ENCODE measurements around the gene SERPINB6.
"Not testable (repeated sequence)": the region's sequence is repeated elsewhere in the genome, so short reads cannot be mapped to it uniquely, and the experiment has no call there.

Gene SERPINB6

DNA sequence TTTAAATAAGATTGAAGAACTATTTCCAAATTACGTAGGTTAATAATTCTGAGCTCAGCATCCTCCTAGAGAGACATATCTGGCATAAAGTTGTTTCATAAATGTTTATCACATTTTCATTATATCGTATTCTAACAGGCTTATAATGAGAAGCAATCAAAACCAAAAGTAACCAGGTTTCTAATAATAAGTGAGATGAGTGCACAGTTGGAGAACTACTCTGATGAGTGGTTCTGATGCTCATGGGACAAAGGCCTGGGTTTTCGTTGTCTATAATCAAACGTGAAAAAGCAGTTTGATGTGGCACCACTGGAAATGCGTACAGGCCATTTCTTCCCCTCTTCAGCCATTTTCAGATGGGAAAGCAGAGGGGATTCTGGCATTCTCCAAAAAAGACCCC is 4.7 kb upstream of the SERPINB6 start:
- no peak for DNase-seq

DNA sequence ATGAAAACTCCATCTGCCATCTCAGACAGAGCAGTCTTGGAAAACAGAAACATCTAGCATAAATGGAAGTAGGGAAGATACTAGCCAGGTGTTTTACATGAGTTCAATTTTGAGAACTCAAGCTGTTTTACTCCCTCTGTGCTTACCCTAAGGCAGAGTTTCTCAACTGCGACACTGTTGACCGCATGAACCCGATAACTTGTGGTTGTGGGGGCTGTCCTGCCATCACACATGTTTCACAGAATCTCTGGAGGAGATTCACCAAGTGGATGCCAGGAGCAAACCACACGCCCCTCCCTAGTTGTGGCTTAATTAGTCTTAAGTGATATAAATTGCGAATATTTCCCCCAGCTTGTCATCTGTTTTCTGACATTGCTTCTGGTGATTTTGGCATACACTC is 2.3 kb upstream of the SERPINB6 start:
- DNase-seq: no peak

DNA sequence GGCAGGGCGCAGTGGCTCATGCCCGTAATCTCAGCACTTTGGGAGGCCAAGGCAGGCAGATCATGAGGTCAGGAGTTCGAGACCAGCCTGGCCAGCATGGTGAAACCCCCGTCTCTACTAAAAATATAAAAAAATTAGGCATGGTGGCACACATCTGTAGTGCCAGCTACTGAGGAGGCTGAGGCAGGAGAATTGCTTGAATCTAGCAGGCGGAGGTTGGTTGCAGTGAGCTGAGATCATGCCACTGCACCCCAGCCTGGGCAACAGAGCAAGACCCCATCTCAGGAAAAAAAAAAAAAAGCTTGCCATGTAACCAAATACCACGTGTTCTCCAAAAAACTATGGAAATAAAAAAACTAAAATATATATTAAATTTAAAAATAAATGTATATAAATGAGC is 1.8 kb upstream of the SERPINB6 start:
- not testable (repeated sequence) for DNase-seq

DNA sequence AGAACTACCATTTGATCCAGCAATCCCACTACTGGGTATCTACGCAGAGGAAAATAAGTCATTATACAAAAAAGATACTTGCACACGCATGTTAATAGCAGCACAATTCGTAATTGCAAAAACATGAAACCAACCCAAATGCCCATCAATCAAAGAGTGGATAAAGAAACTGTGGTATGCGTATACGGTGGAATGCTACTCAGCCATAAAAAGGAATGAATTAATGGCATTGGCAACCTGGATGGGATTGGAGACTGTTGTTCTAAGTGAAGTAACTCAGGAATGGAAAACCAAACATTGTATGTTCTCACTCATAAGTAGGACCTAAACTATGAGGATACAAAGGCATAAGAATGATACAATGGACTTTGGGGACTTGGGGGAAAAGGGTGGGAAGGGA is 1.3 kb upstream of the SERPINB6 start:
- DNase-seq: not testable (repeated sequence)

DNA sequence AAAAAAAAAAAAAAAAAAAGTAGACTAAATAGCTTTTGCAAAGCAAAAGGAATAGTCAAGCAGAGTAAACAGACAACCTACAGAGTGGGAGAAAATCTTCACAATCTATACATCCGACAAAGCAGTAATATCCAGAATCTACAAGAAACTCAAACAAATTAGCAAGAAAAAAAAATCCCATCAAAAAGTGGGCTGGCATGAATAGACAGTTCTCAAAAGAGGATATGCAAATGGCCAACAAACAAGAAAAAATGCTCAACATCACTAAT is 786 bp upstream of the SERPINB6 start:
- not testable (repeated sequence) for DNase-seq

DNA sequence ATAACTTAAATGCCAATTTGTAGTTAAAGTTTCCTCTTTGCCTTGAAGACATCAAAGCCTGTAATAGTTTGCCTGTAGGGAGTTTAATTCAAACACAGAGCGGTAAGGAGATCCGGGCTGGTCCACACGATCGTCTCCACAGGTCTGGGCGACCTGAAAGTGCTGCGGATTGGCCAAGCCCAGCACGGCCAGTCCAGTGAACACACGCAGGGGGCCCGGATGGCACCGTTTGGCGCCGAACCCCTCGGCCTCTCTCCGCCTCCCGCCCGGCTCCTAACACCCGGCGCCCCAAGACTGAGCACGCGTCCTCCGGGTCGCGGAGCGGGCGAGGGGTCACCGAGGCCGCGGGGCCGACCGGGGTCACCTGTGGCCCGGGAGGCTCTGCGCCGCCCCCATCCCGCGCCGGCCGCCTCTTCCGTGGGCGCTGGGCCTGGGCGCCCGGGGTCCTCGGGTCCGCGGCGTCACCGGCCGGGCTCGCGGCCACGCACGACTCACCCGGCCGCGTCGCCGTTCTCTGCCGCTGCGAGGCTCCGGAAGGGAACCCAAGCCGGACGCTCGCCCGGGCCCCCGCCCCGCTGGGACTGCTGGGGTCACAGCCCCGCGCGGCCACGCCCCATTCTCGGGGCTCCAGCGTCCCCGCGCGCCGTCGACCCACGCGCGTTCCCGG is 481 bp downstream of the SERPINB6 start:
- no peak for DNase-seq

DNA sequence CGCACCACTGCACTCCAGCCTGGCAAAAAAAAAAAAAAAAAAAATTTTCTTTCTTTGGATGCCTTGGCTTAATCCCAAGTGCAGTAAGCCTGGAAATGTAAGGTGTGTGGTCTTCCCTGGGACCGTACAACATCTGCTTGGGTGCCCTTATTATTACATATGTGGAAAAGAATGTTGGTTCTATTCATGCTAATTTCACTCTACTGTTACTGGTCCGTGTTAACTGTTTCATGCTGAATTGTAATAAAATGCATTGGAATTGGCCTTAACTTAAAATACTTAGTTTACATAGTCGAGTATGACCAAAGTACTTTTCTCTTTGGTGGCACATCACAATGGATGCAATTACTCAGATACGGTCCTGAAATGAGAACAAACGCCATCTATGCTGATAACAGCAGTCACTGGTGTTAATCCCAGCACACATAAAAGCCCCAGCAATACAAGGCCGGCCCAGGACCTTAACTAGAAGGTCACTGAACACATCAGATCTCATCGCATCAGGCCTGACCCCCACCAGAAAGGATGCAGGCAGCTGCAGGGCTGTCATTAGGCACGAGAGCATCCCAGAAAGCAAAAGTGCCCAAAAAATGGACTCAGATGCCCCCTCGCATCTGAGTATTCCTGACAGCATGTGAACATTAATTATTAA is 1.2 kb downstream of the SERPINB6 start:
- DNase-seq: no peak

DNA sequence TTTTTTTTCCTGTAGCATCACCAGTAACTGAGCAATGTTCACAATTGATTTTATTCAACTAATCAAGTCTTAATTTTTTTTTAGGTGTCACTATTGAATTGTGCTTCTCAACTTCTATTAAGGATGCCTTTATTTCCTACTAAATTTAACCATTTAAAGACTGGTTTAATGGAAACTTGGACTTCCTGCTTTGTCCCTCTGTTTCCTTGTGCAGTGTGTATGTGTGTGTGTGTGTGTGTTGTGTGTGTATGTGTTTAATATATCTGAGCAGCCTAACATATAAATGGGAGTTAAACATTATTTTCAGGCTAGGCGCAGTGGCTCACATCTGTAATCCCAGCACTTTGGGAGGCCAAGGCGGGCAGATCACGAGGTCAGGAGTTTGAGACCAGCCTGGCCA is 1.8 kb downstream of the SERPINB6 start:
- DNase-seq: no peak

DNA sequence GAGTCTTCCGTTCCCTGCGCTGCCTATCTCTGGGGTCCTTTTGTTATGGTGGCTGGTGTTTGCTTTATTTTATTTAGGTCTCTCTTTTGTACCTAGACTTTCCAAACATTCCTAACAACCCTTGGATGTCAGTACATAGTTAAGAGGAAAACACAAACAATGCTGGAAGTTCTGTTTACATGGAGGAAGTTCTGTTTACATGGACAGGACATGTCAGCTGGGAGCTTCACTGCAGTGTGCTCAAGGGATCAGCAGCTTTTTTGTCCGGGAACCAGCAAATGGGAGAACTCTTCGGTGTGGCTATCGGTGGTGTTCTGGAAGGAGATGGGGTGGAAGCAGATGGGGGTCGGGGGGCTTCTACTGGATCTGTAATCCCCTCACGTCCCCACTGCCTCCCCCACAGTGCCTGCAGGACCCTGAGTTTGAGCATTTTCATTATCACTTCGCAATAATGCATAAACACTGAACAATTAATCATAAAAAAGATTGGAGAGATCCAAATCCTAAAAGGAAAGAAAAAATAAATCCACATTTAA is 2.7 kb downstream of the SERPINB6 start:
- DNase-seq: no peak

DNA sequence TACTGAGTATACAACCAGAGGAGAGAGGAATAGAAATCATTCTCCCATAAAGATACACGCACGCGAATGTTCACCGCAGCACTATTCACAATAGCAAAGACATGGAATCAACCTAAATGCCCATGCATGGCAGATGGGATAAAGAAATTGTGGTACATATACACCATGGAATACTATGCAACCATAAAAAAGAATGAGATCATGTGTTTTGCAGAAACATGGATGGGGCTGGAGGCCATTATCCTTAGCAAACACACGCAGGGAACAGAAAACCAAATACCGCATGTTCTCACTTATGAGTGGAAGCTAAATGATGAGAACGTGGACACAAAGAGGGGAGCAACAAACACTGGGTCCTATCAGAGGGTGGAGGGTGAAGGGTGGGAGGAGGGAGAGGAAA is 3.4 kb downstream of the SERPINB6 start:
- no peak for DNase-seq

DNA sequence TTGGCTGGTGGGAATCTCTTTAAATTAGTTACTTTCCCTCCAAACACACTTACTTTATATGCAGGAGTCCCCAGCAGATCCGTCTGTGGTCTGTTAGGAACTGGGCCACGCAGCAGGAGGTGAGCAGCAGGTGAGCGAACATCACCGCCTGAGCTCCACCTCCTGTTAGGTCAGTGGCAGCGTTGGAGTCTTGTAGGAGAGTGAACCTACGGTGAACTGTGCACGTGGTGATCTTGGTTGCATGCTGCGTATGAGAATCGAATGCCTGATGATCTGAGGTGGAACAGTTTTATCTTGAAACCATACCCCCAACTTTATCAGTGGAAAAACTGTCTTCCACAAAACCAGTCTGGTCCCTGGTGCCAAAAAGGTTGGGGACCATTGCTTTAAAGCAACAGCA is 5.0 kb downstream of the SERPINB6 start:
- no peak for DNase-seq

DNA sequence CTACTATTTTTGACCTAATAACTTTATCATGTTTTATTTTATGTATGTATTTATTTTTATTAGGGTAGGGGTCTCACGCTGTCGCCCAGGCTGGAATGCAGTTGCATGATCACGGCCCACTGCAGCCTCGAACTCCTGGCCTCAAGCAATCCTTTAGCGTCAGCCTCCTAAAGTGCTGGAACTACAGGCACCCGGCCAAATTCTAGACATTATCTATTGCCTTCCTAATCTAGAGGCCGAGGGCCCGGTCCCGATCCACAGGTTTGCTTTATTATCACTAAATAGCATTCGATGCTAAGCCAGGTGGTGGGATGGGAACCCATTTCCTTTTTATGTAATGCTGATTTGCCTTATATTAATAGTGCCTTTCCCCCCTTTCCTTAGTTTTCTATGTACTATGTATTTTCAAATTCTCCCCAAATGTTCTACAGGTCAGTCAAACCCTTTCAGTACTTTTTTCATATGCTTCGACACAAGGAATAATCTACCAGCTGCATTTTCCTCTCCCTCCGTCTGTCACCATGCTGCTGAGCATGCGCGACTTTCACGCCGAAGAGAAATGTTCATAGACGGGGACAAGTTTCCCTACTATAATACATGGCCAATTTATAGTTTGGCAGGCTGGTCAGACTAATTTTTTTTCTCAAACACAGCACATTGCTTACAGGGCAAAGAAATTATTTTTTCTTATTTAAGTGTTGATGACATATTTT is 6.4 kb downstream of the SERPINB6 start:
- no peak for DNase-seq

DNA sequence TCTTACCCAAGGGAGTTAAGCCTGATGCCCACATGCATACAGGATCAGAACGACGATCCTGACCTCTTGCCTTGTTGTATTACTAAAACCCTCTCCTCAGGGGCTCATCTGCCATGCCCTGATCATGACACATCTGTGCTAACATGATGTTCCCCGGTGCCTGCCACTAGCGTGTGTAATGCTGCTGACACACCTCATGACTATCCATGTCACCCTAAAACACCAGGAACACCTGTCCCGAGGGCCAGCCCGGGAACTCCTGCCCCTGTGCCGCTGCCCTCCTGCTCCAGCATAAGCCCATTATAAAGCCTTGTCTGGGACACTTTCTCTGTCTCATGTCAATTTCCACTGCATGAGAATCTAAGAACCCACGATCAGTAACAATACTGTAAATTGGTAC is 7.6 kb downstream of the SERPINB6 start:
- DNase-seq: no peak

DNA sequence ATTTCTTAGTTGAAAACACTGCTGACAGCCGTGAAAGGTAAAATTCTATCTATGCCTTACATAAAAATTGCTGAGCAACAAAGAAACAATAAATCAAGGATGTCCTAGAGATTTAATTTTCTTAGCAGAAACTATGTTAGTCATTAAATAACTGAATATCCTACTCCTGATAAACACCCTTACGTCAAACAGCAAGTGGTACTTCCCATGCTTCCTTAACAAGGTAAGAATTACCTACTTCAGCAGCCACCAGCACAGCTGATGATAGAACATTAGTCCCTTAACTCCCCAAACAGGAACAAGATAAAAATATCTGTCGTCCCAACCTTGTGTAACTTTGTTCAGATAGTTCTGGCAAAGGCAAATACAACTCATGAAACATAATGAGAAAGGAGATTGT is 8.7 kb downstream of the SERPINB6 start:
- no peak for DNase-seq

DNA sequence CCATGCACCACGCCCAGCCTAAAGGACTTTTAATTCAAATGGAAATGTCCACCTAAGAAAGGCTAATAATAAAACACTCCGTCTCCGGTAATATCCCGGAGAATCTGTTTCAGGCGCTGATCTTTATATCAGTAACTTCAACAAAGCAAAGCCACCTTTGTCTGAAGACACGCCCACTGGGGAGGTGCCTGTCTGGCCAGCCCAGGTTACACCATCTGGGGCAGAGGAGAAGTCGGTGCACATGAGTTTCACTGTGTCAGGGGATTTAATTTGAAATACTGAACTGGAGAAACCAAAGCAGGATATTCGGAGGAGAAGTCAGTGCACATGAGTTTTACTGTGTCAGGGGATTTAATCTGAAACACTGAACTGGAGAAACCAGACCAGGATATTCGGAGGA is 9.4 kb downstream of the SERPINB6 start:
- no peak for DNase-seq

DNA sequence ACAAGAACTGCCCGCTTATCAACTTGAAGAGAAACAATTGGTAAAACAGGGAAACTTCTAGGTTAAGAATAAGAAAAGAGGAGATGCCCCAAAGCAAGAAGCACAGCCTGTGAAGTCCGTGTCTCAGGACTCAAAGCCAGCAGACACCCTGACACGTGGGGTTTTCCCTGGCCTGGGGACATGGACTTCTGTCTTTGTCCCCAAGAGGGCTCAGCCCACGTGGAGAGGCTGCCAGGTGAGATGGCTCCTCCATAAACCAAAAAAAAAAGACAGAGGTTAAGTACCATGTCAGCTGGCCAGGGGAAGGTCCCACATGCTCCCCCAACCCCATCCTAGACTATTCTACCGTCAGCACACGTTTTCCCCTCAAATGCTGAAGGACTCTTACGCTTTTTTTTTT is 9.9 kb downstream of the SERPINB6 start:
- no peak for DNase-seq

DNA sequence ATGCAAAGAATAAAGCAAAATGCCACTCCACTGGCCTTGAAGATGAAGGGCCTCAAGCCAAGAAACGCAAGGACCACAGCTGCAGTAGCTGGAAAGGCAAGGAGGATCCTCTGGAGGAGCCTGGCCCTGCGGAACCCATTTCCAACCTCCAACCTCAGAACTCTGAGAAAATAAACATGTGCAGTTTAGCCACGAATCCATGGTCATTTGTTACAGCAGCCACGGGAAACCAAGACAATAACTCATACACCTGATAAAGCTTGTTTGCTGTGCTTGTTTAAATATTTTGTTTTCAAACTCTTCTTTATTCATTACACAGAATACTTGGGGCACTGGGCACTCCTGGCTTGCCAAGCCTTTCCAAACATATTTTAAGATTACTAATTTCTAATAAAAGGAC is 10.4 kb downstream of the SERPINB6 start:
- DNase-seq: no peak

DNA sequence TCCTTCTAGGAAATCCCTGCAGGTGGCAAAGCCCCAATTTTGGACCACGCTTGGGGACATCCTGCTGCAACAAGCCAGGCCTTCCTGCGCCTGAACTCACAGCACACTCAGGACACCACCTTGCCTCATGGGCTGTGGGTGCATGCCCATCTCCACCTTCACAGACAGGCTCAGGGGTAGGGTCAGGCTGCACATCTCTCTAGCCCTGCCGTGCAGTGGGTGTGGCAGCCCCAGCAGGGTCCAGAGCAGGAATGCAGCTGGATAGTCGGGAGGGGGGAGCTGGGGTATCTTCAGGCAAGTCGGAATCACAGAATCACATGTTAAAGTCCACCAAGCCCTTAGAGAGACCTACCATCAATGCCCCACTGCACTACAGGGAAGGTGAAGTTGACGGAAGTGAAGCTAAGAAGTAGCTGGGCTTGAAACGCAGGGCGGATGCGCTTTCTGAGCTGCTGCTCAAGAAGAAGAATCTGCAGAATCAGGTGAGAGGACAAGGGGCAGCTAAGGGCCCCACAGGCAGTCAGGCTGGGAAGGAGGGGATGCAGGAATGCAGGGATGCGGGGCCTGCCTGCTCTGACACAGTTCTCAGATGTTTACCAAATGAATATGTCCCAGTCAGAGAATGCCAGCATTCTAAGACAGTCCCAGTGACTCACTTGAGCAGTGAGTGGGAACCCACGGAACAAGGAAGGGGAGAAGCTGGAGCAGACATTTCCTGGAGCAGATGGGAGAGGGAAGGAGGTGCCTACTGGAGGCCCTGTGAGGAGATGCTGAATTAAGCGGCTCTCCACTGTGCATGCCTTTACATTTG is 11.3 kb downstream of the SERPINB6 start:
- no peak for DNase-seq

DNA sequence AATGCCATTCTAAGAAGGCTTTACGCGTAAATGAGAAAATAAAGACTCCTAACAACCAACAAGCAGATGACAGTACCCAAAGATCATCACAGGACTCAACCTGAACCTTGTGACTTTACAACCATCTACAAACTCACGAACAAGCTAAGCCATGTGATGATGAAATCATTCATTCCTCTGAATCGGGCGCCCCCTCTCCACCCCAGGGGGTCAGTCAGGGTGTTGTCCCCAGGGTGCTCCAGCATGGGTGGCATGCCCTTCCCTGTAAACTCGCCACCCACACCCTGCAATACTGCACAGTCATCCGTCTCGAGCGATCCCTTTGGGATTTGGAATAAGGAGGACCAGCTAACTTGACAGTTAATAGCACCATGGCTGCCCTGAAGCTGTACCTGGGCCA is 12.6 kb downstream of the SERPINB6 start:
- DNase-seq: no peak

DNA sequence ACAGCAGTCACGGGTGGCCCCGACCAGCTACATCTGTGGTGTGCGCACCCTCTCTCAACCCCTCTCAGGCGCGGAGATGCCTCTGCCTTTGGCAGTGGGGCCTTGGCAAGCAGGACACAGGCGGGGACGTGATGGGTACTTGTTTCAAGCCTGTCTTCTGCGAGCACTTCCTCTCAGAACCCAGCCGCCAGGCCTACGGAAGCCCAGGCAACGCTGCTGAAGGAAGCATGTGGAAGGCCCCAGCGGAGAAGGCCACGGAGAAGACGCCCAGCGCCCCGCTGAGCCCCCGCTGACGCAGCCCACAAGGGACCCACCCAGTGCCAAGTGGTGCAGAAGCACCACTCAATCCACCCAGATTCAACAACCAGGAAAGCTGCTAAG is 13.0 kb downstream of the SERPINB6 start:
- DNase-seq: no peak

DNA sequence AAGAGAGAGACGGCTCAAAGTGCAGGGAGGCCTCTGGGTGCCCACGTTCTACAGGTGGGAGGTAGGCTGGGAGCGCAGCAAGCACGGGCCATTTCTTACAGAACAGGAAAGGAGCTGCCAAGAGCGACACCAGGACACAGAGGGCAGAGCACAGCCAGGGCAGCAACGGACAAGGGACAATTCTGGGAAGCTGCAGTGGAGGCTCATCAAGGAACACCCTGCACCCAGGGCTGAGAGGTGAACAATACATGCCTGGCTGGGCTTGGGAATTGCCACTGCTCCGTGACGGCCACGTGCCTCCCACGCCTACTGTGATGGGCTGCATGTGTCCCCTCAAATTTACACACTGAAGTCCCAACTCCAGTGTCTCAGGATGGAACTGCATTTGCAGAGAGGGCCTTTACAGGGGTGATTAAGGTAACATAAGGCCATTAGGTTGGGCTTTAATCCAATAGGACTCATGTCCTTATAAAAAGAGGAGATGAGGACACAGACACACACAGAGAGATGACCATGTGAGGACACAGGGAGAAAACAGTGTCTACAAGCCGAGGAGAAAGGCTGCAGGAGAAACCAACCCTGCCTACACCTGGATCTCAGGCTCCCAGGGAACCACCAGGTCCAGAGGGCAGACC is 13.6 kb downstream of the SERPINB6 start:
- no peak for DNase-seq

DNA sequence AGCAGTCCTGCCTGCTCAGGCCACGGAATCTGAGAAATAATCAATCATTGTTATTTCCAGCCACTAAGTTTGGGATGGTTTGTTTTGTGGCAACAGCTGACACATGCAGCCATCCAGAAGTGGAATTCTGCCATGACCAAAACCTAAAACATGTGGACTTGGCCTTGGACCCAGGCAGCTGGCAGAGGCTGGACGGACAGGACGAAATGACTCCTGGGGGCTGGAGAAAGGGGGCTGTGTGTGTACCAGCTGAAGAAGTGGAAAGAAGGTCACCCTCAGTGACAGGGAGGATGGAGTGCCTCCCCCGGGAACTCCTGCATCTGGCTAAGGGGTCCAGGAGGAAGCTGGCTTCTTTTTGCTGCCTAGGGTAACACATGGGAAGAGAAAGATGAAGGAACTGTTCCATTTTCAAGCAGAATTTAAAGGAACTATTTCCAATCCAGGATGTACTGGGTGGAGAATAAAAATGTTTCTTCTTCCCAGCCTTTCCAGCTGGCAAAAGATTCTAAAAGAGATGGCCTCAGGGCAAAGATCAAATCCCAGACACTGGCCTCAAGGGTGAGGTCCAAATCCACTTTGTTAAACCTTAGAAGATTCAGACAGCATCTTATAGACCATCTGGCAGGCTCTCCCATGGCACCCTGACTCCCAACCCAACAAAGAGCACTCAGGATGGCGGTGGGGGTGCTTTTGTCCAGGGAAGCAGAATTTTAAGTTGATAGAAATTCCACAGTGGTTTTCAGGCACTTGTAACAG is 14.3 kb downstream of the SERPINB6 start:
- DNase-seq: no peak

All from NCI-H1048 (cell line).